Retinal pigment epithelial cell (primary cell): ENCODE results near the gene NTN4.

Experiments
- DNase-seq: peaks from one replicate; pipeline ENCODE4 v3.0.0-alpha.2; 2010; ENCODE audit warnings: low read depth
- H3K4me3 ChIP-seq: 2 replicates; pipeline ENCODE4 v1.5.1; 2011; ENCODE audit warnings: mild to moderate bottlenecking, low read length, control low read depth, moderate library complexity
- CTCF ChIP-seq: conservative IDR thresholded peaks from 2 replicates; pipeline ENCODE4 v1.5.1; 2011; ENCODE audit warnings: low read depth, low read length, control low read depth, inconsistent platforms

Gene NTN4

GRCh38 chr12:95700316-95700785 lies 90.2 kb downstream of the NTN4 start:
- no peak overlapping the region for H3K4me3 ChIP-seq
- DNase-seq = peak; percentile 15
- TF ChIP-seq CTCF = no peak

- DNase-seq = no peak
- TF ChIP-seq CTCF = no peak
These were observed 91.0 kb downstream of the NTN4 start for GRCh38 chr12:95699579-95699978.

GRCh38 chr12:95694136-95694535 lies 96.4 kb downstream of the NTN4 start:
- no peak overlapping the region for H3K4me3 ChIP-seq
- no peak for DNase-seq
- no peak for TF ChIP-seq CTCF

More at GRCh38 chr12:95699579-95699978, 91.0 kb downstream of the NTN4 start:
- no peak overlapping the region for H3K4me3 ChIP-seq

GRCh38 chr12:95693689-95694088 lies 96.9 kb downstream of the NTN4 start:
- DNase-seq = no peak
- TF ChIP-seq CTCF = no peak
- H3K4me3 ChIP-seq = no peak overlapping the region

GRCh38 chr12:95690861-95691635 lies 99.5 kb downstream of the NTN4 start:
- TF ChIP-seq CTCF = no peak
- no peak for DNase-seq

GRCh38 chr12:95687937-95688336 lies 102.6 kb downstream of the NTN4 start:
- no peak for TF ChIP-seq CTCF
- no peak for DNase-seq
- no peak overlapping the region for H3K4me3 ChIP-seq

More at GRCh38 chr12:95690861-95691635, 99.5 kb downstream of the NTN4 start:
- H3K4me3 ChIP-seq = no peak overlapping the region

GRCh38 chr12:95683418-95683817 lies 107.1 kb downstream of the NTN4 start:
- TF ChIP-seq CTCF = no peak
- H3K4me3 ChIP-seq = no peak overlapping the region
- DNase-seq = no peak
